WTC11 (cell line): Measurements from ENCODE around the gene PLXDC2. TPM values are rescaled to one million over a fixed set of nuclear protein-coding genes. Genes with fewer than 3 reads are reported as not detected.

Experiments
- ATAC-seq: fragments of 200-7000 bp; cut with Tn5 transposase; 2 replicates; pipeline ENCODE4 v1.10.0; 2021; ENCODE audit warnings: mild to moderate bottlenecking, moderate library complexity
- CTCF ChIA-PET: fragments of 300-600 bp; sonication (Branson Sonifier 250); formaldehyde crosslinking; loops from one replicate; lab custom pipeline; 2021; ENCODE audit warnings: antibody characterized with exemption; lab: Charles Lee
- POLR2A ChIA-PET: fragments of 350-600 bp; sonication (Branson Sonifier 250); formaldehyde crosslinking; loops from one replicate; lab custom pipeline; 2021; ENCODE audit warnings: antibody characterized with exemption; lab: Charles Lee
- DNase-seq: peaks from one replicate; pipeline ENCODE4 v3.0.0; 2021; ENCODE audit warnings: low spot score
- H3K27ac Mint-ChIP-seq: 2 replicates; pipeline ENCODE4 v1.8.0; 2021; ENCODE audit warnings: mixed read lengths
- H3K27me3 Mint-ChIP-seq: 2 replicates; pipeline ENCODE4 v1.8.0; 2021; ENCODE audit warnings: low read depth, mild to moderate bottlenecking, moderate library complexity, mixed read lengths
- H3K36me3 Mint-ChIP-seq: 2 replicates; pipeline ENCODE4 v1.8.0; 2021; ENCODE audit warnings: mixed read lengths
- H3K4me1 Mint-ChIP-seq: 2 replicates; pipeline ENCODE4 v1.8.0; 2022; ENCODE audit warnings: mixed read lengths
- H3K4me3 Mint-ChIP-seq: 2 replicates; pipeline ENCODE4 v1.8.0; 2021; ENCODE audit warnings: mild to moderate bottlenecking, moderate library complexity, mixed read lengths
- H3K9me3 Mint-ChIP-seq: 2 replicates; pipeline ENCODE4 v1.8.0; 2021; ENCODE audit warnings: mixed read lengths
- ELF4 ChIP-seq: sonication (generic); formaldehyde crosslinking; IDR thresholded peaks from 2 replicates; pipeline ENCODE4 v1.8.1; 2022; ENCODE audit warnings: low read depth, mild to moderate bottlenecking, moderate library complexity, missing genetic modification reagents
- EMX1 ChIP-seq: fragments of 250-450 bp; sonication (Bioruptor Pico); IDR thresholded peaks from 2 replicates; pipeline ENCODE4 v1.8.0; 2021; ENCODE audit warnings: mild to moderate bottlenecking
- FOXP1 ChIP-seq: sonication (generic); formaldehyde crosslinking; IDR thresholded peaks from 2 replicates; pipeline ENCODE4 v1.8.0; 2022; ENCODE audit warnings: missing genetic modification reagents, mild to moderate bottlenecking, moderate library complexity, borderline replicate concordance
- GABPB1 ChIP-seq: sonication (generic); formaldehyde crosslinking; IDR thresholded peaks from 2 replicates; pipeline ENCODE4 v1.8.1; 2023; ENCODE audit warnings: mild to moderate bottlenecking, missing genetic modification reagents
- IRF2 ChIP-seq: sonication (generic); formaldehyde crosslinking; IDR thresholded peaks from 2 replicates; pipeline ENCODE4 v1.8.0; 2022; ENCODE audit warnings: low read depth, missing genetic modification reagents, borderline replicate concordance
- JAZF1 ChIP-seq: fragments of 250-450 bp; sonication (Bioruptor Pico); IDR thresholded peaks from 2 replicates; pipeline ENCODE4 v1.9.0; 2021; ENCODE audit warnings: moderate library complexity, mild to moderate bottlenecking, inconsistent platforms
- KAT7 ChIP-seq: sonication (generic); formaldehyde crosslinking; IDR thresholded peaks from 2 replicates; pipeline ENCODE4 v1.8.1; 2023; ENCODE audit warnings: missing genetic modification reagents, mild to moderate bottlenecking, borderline replicate concordance
- MXD4 ChIP-seq: fragments of 250-450 bp; sonication (Bioruptor Pico); IDR thresholded peaks from 2 replicates; pipeline ENCODE4 v1.8.0; 2021; ENCODE audit warnings: mild to moderate bottlenecking, moderate library complexity, borderline replicate concordance
- MYBL2 ChIP-seq: sonication (generic); formaldehyde crosslinking; IDR thresholded peaks from 2 replicates; pipeline ENCODE4 v1.8.1; 2023; ENCODE audit warnings: mild to moderate bottlenecking, moderate library complexity, missing genetic modification reagents
- NR3C1 ChIP-seq: sonication (generic); formaldehyde crosslinking; conservative IDR thresholded peaks from 2 replicates; pipeline ENCODE4 v1.8.1; 2023; ENCODE audit warnings: low read depth, mild to moderate bottlenecking, missing genetic modification reagents
- PRRX2 ChIP-seq: fragments of 250-450 bp; sonication (Bioruptor Pico); IDR thresholded peaks from 2 replicates; pipeline ENCODE4 v1.8.0; 2021; ENCODE audit warnings: mild to moderate bottlenecking
- RORB ChIP-seq: fragments of 250-450 bp; sonication (Bioruptor Pico); IDR thresholded peaks from 2 replicates; pipeline ENCODE4 v1.9.0; 2021; ENCODE audit warnings: mild to moderate bottlenecking
- ZBTB21 ChIP-seq: sonication (generic); formaldehyde crosslinking; IDR thresholded peaks from 2 replicates; pipeline ENCODE4 v1.8.1; 2023; ENCODE audit warnings: mild to moderate bottlenecking, missing genetic modification reagents, borderline replicate concordance
- ZNF219 ChIP-seq: sonication (generic); formaldehyde crosslinking; IDR thresholded peaks from 2 replicates; pipeline ENCODE4 v1.8.0; 2023; ENCODE audit warnings: missing genetic modification reagents, mild to moderate bottlenecking, borderline replicate concordance
- ZNF317 ChIP-seq: sonication (generic); formaldehyde crosslinking; IDR thresholded peaks from 2 replicates; pipeline ENCODE4 v1.8.1; 2023; ENCODE audit warnings: low read depth, mild to moderate bottlenecking, moderate library complexity, missing genetic modification reagents, borderline replicate concordance
- ZNF396 ChIP-seq: fragments of 250-450 bp; sonication (Bioruptor Pico); IDR thresholded peaks from 2 replicates; pipeline ENCODE4 v1.8.0; 2021; ENCODE audit warnings: mild to moderate bottlenecking, moderate library complexity, borderline replicate concordance
- ZNF423 ChIP-seq: fragments of 250-450 bp; sonication (Bioruptor Pico); IDR thresholded peaks from 2 replicates; pipeline ENCODE4 v2.1.2; 2022; ENCODE audit warnings: mild to moderate bottlenecking, moderate library complexity
- total RNA-seq: library from RNA; stranded (reverse); gene quantifications from 3 replicates; pipeline ENCODE4 v1.2.3, GENCODE V29; 2021
- TF ChIP-seq, protein P1 (sequence below): sonication (generic); formaldehyde crosslinking; IDR thresholded peaks from 2 replicates; pipeline ENCODE4 v1.8.1; 2023; ENCODE audit warnings: mild to moderate bottlenecking, moderate library complexity, missing genetic modification reagents
- TF ChIP-seq, protein P2 (sequence below): fragments of 250-450 bp; sonication (Bioruptor Pico); IDR thresholded peaks from 2 replicates; pipeline ENCODE4 v1.9.0; 2021; ENCODE audit warnings: mild to moderate bottlenecking
- TF ChIP-seq, protein P3 (sequence below): fragments of 250-450 bp; sonication (Bioruptor Pico); IDR thresholded peaks from 2 replicates; pipeline ENCODE4 v1.9.0; 2021; ENCODE audit warnings: mild to moderate bottlenecking
- TF ChIP-seq, protein P4 (sequence below): sonication (generic); formaldehyde crosslinking; IDR thresholded peaks from 2 replicates; pipeline ENCODE4 v1.8.1; 2023; ENCODE audit warnings: mild to moderate bottlenecking, missing genetic modification reagents, borderline replicate concordance
- TF ChIP-seq, protein P5 (sequence below): sonication (generic); formaldehyde crosslinking; IDR thresholded peaks from 2 replicates; pipeline ENCODE4 v1.8.1; 2022; ENCODE audit warnings: mild to moderate bottlenecking, missing genetic modification reagents, moderate library complexity, borderline replicate concordance
- TF ChIP-seq, protein P6 (sequence below): fragments of 250-450 bp; sonication (Bioruptor Pico); IDR thresholded peaks from 2 replicates; pipeline ENCODE4 v2.1.2; 2022; ENCODE audit warnings: mild to moderate bottlenecking, moderate library complexity

PLXDC2 gene
- total RNA-seq, 1 experiment from 2014 or later = 31.7 TPM

DNA sequence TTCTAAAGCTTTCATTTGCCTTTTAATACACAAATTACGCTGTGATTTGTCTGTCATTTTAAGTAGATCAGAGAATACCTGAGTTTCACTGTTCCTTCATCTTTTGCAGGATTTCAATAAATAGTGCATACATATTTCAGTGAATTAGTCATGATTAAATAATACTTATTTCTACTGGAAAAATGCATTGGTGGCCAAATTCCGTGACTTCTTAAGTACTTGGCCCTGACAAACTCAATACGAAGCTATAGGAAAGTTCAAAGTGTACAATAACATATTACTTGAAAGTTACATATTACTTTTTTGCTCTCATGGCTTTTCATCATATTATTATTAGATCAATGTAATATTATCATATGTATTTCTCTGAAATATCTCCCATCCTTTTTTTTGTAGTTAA, 16.1 kb upstream of the PLXDC2 start:
- Mint-ChIP-seq H3K27ac (no peak overlapping the region), H3K4me1 (no peaks in the 10 kb centered on the region), H3K27me3 (no peaks in the 10 kb centered on the region), H3K4me3 (no peak overlapping the region), H3K36me3 (peaks cover 16% of the 10 kb centered on the region)
- POLR2A ChIA-PET = no interaction called here
- DNase-seq = no peak
- no peak for ATAC-seq
- TF ChIP-seq IRF2 (CRISPR knock-in tag) (no peak), ZNF317 (CRISPR knock-in tag) (no peak), ZNF423 (CRISPR knock-in tag) (no peak), ZBTB21 (no peak), ZNF396 (CRISPR knock-in tag) (no peak), NR3C1 (CRISPR knock-in tag) (no peak), ZNF219 (no peak), PRRX2 (no peak), GABPB1 (CRISPR knock-in tag) (no peak), KAT7 (CRISPR knock-in tag) (no peak), MYBL2 (CRISPR knock-in tag) (no peak), ELF4 (CRISPR knock-in tag) (no peak)
- TF ChIP-seq, protein P1, sequence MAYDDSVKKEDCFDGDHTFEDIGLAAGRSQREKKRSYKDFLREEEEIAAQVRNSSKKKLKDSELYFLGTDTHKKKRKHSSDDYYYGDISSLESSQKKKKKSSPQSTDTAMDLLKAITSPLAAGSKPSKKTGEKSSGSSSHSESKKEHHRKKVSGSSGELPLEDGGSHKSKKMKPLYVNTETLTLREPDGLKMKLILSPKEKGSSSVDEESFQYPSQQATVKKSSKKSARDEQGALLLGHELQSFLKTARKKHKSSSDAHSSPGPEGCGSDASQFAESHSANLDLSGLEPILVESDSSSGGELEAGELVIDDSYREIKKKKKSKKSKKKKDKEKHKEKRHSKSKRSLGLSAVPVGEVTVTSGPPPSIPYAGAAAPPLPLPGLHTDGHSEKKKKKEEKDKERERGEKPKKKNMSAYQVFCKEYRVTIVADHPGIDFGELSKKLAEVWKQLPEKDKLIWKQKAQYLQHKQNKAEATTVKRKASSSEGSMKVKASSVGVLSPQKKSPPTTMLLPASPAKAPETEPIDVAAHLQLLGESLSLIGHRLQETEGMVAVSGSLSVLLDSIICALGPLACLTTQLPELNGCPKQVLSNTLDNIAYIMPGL = no peak
- TF ChIP-seq, protein P2, sequence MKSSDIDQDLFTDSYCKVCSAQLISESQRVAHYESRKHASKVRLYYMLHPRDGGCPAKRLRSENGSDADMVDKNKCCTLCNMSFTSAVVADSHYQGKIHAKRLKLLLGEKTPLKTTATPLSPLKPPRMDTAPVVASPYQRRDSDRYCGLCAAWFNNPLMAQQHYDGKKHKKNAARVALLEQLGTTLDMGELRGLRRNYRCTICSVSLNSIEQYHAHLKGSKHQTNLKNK (CRISPR knock-in tag) = no peak
- TF ChIP-seq, protein P3, sequence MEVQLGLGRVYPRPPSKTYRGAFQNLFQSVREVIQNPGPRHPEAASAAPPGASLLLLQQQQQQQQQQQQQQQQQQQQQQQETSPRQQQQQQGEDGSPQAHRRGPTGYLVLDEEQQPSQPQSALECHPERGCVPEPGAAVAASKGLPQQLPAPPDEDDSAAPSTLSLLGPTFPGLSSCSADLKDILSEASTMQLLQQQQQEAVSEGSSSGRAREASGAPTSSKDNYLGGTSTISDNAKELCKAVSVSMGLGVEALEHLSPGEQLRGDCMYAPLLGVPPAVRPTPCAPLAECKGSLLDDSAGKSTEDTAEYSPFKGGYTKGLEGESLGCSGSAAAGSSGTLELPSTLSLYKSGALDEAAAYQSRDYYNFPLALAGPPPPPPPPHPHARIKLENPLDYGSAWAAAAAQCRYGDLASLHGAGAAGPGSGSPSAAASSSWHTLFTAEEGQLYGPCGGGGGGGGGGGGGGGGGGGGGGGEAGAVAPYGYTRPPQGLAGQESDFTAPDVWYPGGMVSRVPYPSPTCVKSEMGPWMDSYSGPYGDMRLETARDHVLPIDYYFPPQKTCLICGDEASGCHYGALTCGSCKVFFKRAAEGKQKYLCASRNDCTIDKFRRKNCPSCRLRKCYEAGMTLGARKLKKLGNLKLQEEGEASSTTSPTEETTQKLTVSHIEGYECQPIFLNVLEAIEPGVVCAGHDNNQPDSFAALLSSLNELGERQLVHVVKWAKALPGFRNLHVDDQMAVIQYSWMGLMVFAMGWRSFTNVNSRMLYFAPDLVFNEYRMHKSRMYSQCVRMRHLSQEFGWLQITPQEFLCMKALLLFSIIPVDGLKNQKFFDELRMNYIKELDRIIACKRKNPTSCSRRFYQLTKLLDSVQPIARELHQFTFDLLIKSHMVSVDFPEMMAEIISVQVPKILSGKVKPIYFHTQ = no peak
- TF ChIP-seq, all 79 proteins: peak for 0
- CTCF ChIA-PET = no interaction called here
- H3K9me3 Mint-ChIP-seq = peaks cover 31% of the 10 kb centered on the region

DNA sequence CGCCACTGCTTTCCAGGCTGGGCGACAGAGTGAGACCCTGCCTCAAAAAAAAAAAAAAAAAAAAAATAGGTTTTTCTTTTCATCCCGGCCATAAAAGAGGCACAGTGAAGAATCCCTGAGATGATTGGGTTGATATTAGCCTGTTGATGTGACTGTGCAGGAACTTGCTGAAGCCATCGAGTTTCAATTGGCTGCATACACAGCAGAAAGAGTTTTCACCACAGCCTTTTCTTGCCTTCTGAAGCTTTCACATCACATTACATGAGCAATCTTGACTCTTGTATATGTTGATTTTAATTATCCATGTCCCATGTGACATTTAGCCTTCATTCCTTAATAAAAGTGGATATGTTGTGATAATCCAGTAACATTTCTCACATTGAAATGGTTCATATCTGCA, 14.9 kb upstream of the PLXDC2 start:
- POLR2A ChIA-PET = no interaction called here
- H3K9me3 Mint-ChIP-seq = peaks cover 40% of the 10 kb centered on the region
- no peaks in the 10 kb centered on the region for H3K4me1 Mint-ChIP-seq
- no peak overlapping the region for H3K4me3 Mint-ChIP-seq
- CTCF ChIA-PET = no interaction called here
- H3K27ac Mint-ChIP-seq = no peak overlapping the region
- DNase-seq (no peak), ATAC-seq (no peak)
- H3K27me3 Mint-ChIP-seq = no peaks in the 10 kb centered on the region
- H3K36me3 Mint-ChIP-seq = peaks cover 17% of the 10 kb centered on the region
- TF ChIP-seq, protein P4, sequence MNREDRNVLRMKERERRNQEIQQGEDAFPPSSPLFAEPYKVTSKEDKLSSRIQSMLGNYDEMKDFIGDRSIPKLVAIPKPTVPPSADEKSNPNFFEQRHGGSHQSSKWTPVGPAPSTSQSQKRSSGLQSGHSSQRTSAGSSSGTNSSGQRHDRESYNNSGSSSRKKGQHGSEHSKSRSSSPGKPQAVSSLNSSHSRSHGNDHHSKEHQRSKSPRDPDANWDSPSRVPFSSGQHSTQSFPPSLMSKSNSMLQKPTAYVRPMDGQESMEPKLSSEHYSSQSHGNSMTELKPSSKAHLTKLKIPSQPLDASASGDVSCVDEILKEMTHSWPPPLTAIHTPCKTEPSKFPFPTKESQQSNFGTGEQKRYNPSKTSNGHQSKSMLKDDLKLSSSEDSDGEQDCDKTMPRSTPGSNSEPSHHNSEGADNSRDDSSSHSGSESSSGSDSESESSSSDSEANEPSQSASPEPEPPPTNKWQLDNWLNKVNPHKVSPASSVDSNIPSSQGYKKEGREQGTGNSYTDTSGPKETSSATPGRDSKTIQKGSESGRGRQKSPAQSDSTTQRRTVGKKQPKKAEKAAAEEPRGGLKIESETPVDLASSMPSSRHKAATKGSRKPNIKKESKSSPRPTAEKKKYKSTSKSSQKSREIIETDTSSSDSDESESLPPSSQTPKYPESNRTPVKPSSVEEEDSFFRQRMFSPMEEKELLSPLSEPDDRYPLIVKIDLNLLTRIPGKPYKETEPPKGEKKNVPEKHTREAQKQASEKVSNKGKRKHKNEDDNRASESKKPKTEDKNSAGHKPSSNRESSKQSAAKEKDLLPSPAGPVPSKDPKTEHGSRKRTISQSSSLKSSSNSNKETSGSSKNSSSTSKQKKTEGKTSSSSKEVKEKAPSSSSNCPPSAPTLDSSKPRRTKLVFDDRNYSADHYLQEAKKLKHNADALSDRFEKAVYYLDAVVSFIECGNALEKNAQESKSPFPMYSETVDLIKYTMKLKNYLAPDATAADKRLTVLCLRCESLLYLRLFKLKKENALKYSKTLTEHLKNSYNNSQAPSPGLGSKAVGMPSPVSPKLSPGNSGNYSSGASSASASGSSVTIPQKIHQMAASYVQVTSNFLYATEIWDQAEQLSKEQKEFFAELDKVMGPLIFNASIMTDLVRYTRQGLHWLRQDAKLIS (CRISPR knock-in tag) = no peak
- no peak for TF ChIP-seq FOXP1 (CRISPR knock-in tag)
- TF ChIP-seq, protein P5, sequence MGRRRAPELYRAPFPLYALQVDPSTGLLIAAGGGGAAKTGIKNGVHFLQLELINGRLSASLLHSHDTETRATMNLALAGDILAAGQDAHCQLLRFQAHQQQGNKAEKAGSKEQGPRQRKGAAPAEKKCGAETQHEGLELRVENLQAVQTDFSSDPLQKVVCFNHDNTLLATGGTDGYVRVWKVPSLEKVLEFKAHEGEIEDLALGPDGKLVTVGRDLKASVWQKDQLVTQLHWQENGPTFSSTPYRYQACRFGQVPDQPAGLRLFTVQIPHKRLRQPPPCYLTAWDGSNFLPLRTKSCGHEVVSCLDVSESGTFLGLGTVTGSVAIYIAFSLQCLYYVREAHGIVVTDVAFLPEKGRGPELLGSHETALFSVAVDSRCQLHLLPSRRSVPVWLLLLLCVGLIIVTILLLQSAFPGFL (CRISPR knock-in tag) = no peak
- TF ChIP-seq MXD4 (CRISPR knock-in tag) = no peak
- TF ChIP-seq RORB (CRISPR knock-in tag) = no peak
- TF ChIP-seq, protein P6, sequence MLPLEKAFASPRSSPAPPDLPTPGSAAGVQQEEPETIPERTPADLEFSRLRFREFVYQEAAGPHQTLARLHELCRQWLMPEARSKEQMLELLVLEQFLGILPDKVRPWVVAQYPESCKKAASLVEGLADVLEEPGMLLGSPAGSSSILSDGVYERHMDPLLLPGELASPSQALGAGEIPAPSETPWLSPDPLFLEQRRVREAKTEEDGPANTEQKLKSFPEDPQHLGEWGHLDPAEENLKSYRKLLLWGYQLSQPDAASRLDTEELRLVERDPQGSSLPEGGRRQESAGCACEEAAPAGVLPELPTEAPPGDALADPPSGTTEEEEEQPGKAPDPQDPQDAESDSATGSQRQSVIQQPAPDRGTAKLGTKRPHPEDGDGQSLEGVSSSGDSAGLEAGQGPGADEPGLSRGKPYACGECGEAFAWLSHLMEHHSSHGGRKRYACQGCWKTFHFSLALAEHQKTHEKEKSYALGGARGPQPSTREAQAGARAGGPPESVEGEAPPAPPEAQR (CRISPR knock-in tag) = no peak
- TF ChIP-seq EMX1 = no peak
- no peak for TF ChIP-seq JAZF1 (CRISPR knock-in tag)
- no peak for TF ChIP-seq PRRX2
